K562 treated with DMSO at 1 percent for 24 hours (cell line): Measurements from ENCODE around the gene S100A13. TPM values are rescaled to one million over a fixed set of nuclear protein-coding genes. Genes with fewer than 3 reads are reported as not detected.

Source experiments
- total RNA-seq: library from RNA; unstranded; fragments of 300-600 nt; gene quantifications from 2 replicates; pipeline ENCODE4 v1.2.3, GENCODE V29; 2022; ENCODE audit warnings: low read depth; ENCODE audit not compliant: insufficient read depth

Gene S100A13
- total RNA-seq, result 195 and 202 TPM in 2 replicates

GRCh38 chr1:153626904-153627714, at the start of gene S100A13:
Gene S100A13 (minus strand): TSS chr1:153627505. CDS start chr1:153626472, 1,033 bp downstream.

GRCh38 chr1:153670859-153671627, 43.7 kb upstream of the S100A13 start, which contains the start of gene ILF2:
Gene ILF2 (minus strand): TSS chr1:153670993. CDS start chr1:153670922, 71 bp downstream.

GRCh38 chr1:153658400-153659174, 31.3 kb upstream of the S100A13 start, which contains the start of gene SNAPIN:
Gene SNAPIN (plus strand): TSS chr1:153658703. CDS start chr1:153658744, 41 bp downstream.

DNA sequence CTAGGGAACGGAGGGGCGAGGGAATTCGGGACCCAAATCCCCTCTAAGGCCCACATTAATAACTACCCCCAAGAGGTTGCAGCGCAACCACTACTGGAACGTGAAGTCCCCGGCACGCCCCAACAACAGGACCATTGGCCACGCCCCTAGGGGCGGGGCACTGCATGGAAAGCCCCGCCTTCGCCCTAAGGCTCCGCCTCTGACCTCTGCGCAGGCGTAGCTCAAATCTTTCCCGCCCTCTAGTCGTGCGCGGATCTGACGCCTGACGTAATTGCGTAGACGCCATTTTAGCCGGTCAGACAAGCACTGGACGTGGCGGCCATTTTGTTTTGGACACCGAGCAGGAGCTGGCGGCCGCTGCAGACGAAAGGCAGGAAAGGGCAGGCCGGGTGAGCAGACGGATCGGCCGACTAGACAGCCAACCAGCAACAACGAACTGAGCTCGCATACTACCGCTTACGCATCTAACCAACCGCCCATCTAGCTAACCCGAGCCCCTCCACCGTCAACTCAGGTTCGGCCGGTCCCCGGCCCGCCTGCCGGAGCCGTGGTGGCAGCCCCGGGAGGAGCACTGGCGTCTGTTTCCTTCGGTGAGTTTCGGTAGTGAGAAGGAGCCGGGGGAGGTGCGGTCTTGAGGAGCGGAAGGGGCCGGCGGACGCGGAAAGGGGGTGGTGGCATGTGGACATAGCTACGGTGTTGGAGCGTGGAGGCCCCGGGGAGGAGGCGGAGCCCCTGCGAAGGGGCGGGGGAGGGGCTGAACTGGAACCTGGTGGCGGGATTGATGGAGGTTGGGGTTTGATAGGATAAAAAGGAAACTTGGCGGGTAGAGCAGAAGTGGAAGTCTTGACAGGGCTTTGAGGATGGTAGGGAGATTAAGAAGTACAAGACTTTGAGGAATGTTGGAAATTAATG, 6.7 kb upstream of the S100A13 start, which contains the start of gene CHTOP:
TSS of gene CHTOP (plus strand) at position 313 of the 912 bp plus-strand sequence. CDS start 2,523 bp downstream, outside the sequence.

DNA sequence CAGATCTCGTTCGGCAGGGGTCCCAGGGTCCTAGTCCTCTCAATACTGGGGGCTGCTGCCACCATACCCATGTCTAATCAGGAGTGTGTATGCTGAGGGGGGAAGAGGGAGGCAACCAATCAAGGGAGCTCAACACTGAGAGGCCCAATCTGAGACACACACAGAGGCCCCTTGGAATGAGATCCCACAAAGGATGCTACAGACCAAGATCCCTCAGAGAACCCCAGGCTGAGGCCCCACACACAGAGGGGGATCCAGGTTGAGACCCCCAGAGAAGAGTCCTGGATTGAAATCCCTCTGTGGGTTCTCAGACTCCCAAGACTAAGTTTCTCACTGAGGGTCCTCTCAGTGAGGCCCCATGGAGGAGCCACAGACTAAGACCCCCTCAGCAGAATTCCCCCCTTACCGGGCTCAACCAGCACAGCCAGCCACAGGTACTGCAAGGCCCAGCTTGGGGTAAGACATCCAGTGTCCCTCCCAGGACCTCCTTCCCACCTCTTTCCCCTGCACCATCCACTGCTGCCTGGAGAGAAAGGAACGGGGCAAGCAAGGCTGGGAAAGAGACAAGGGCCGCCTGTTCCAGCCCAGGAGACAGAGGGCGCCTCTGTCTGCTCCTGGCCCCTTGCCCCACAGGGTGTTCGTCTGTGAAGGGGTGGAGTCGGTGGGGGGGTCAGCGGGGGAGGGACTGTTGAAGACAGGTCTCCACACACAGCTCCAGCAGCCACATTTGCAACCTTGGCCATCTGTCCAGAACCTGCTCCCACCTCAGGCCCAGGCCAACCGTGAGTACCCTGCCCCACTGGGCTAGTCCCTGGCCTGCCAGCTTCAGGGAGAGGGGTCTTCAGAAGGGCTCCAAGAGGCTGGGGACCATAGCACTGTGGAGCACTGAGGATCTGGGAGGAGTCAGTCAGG, 666 bp upstream of the S100A13 start, which contains the start of gene S100A1:
TSS of gene S100A1 (plus strand) at position 720 of the 912 bp plus-strand sequence. CDS start 2,088 bp downstream, outside the sequence.

DNA sequence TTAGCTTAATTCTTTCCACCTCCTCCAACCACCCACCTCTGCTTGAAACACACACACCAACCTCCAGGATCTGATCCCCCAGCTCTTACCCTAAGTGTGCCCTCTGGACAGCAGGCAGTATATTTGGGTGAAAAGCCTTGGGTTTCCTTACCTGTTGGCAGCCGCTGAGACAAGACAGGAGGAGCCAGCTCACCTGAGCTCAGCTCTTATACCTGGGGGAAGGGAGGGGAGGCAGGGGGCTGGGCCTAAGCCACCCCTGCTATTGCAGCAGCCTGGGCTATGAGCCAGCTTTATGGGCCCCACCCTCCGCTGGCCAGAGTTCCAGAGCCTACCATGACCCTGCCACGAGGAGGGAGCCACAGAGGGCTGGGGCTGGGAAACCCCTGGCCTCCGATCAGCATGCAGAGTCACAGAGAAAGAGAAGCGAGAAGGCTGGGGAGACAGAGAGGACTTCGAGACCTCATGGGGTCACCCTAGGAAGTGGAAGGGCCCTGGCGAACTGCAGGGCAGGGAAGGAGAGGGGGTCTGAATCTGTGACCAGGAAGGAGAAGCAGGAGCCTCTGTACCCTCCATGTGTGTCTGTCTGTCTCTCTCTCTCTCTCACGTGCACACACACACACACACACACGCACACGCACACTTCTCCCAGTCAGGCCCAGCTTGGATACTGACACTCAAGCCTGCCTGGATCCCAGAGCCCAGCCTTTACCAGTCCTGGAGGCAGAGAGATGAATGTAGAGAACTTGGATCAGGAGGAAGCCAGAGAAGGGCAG, 11.0 kb downstream of the S100A13 start, which contains the start of gene S100A14:
TSS of gene S100A14 (minus strand) at position 182 of the 773 bp plus-strand sequence. CDS start 467 bp downstream, outside the sequence.

GRCh38 chr1:153612755-153613331, 14.5 kb downstream of the S100A13 start, which contains the start of gene S100A16:
Gene S100A16 (minus strand): TSS chr1:153613137. CDS start chr1:153608151, 4,986 bp downstream.

Other genes with a start within 250 kb of the S100A13 start
- not detected in 2 replicates for gene S100A8, start 236.4 kb downstream of the S100A13 start, total RNA-seq
- 0.09 TPM in 1 of 2 replicates, not detected in the other for gene S100A7A, start 211.0 kb downstream of the S100A13 start, total RNA-seq
- not detected in 2 replicates for gene S100A7, start 166.9 kb downstream of the S100A13 start, total RNA-seq
- 14.1 and 19.7 TPM in 2 replicates for gene S100A6, start 91.5 kb downstream of the S100A13 start, total RNA-seq
- not detected in 2 replicates for gene S100A5, start 86.6 kb downstream of the S100A13 start, total RNA-seq
- gene S100A4, start 81.7 kb downstream of the S100A13 start, total RNA-seq, result 5.4 and 6.5 TPM in 2 replicates
- 0.44 TPM in 1 of 2 replicates, not detected in the other for gene S100A3, start 78.2 kb downstream of the S100A13 start, total RNA-seq
- not detected in 2 replicates for gene S100A2, start 61.7 kb downstream of the S100A13 start, total RNA-seq
- gene S100A16, start 14.4 kb downstream of the S100A13 start, total RNA-seq, result 5.0 and 5.5 TPM in 2 replicates
- gene S100A14, start 11.2 kb downstream of the S100A13 start, total RNA-seq, result 1.3 TPM in 1 of 2 replicates, not detected in the other
- gene S100A1, start 929 bp upstream of the S100A13 start, total RNA-seq, result 31.8 and 34.2 TPM in 2 replicates
- gene CHTOP, start 6.6 kb upstream of the S100A13 start, total RNA-seq, result 56.0 and 57.4 TPM in 2 replicates
- 49.3 and 51.6 TPM in 2 replicates for gene SNAPIN, start 31.2 kb upstream of the S100A13 start, total RNA-seq
- gene ILF2, start 43.5 kb upstream of the S100A13 start, total RNA-seq, result 237 and 240 TPM in 2 replicates
- gene NPR1, start 51.2 kb upstream of the S100A13 start, total RNA-seq, result not detected in 2 replicates
- gene INTS3, start 100.5 kb upstream of the S100A13 start, total RNA-seq, result 28.2 and 29.5 TPM in 2 replicates
- gene SLC27A3, start 147.9 kb upstream of the S100A13 start, total RNA-seq, result 9.0 and 9.3 TPM in 2 replicates